LNCaP clone FGC (cell line): ENCODE data around the gene ATP11B.
"Not testable (repeated sequence)": the region's sequence is repeated elsewhere in the genome, so short reads cannot be mapped to it uniquely, and the experiment has no call there.

Source experiments
- DNase-seq: peaks from one replicate; pipeline ENCODE4 v3.0.0-alpha.2; 2011; ENCODE audit warnings: low read depth
- H3K4me3 ChIP-seq: 2 replicates; pipeline ENCODE4 v1.5.1; 2011; ENCODE audit warnings: mild to moderate bottlenecking, low read depth, low read length, control low read depth
- CTCF ChIP-seq: IDR thresholded peaks from 2 replicates; pipeline ENCODE4 v1.5.1; 2012; ENCODE audit warnings: mild to moderate bottlenecking; ENCODE audit not compliant: control insufficient read depth, insufficient read depth; ENCODE audit errors: extremely low read depth

The ATP11B gene

GRCh38 chr3:182862159-182862860 lies 69.0 kb downstream of the ATP11B start:
- H3K4me3 ChIP-seq = no peak overlapping the region
- DNase-seq = no peak
- no peak for TF ChIP-seq CTCF

- H3K4me3 ChIP-seq = no peak overlapping the region
- TF ChIP-seq CTCF = no peak
- no peak for DNase-seq
These were observed 75.8 kb downstream of the ATP11B start for GRCh38 chr3:182869059-182869458.

GRCh38 chr3:182870917-182871316 lies 77.6 kb downstream of the ATP11B start:
- not testable (repeated sequence) for DNase-seq, H3K4me3 ChIP-seq

DNA sequence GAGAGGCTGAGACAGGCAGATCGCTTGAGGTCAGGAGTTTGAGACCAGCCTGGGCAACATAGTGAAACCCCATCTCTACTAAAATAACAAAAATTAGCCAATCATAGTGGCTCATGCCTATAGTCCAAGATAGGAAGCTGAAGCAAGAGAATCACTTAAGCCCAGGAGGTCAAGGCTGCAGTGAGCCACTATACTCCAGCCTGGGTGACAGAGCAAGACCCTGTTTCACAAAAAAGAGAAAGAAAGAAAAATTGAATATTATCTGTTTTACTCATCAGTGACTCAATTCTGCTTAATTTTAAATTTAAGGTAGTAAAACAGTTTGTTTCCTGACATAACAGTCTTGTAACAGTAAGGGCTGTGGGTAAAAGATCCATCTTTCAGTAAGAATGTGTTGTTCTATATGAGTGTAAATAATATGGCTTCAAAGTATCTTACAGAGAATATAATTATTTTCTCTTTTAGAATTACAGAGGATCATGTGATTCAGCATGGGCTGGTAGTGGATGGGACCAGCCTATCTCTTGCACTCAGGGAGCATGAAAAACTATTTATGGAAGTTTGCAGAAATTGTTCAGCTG lies 85.8 kb downstream of the ATP11B start:
- TF ChIP-seq CTCF = no peak
- DNase-seq = no peak

DNA sequence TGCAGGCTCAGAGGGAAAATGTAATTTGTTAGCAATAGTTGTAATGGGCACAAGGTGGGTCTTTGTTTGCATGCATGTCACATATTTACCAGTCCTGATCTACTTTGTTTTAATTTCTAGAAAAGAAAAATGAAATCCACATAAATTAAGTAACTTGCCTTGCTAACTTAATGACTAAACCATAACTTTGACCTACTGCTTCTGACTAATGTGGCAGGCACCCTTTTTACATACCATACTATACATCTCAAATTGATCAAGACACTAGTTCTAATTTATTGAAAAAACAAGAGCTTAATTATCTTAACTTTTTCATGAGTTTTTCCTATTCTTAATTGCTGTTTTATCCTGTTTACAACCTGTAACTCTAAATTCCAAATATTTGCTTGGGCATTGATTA lies 93.2 kb downstream of the ATP11B start:
- TF ChIP-seq CTCF = no peak
- no peak for DNase-seq
- H3K4me3 ChIP-seq = no peak overlapping the region

More for the DNA sequence above, 85.8 kb downstream of the ATP11B start:
- H3K4me3 ChIP-seq = no peak overlapping the region

DNA sequence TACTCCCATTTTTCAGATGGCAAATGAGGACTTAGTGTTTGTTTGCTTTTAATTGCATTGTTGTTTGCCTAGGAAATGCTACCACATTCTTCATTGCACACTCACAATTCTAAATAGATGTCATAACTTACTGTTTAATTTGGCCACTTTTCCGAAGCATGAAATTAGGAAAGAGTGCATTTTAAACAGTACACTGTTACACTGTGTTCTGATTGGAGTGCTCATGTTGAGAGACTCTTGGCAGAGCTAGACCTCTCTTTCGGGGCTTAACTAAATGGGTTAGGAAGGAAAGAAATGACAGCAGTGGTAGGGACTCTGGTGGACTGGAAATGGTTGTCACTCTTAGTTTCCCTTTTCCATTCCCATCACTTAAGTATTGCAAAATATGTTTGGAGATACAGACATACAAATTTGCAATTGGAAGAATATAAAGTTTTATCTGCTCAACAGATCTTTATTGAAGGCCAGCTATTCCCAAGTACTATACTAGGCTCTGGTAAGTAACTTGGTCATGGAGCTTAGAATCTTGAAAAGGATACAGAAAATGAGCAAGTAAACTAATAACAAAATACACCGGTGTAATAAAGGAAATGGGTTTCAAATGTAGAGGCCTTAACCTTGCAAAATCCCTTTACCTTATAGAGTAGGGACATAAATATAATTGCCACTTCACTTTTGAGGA lies 96.8 kb downstream of the ATP11B start:
- DNase-seq = peak; percentile 96
- no peak for TF ChIP-seq CTCF
- no peak overlapping the region for H3K4me3 ChIP-seq

- DNase-seq = no peak
- H3K4me3 ChIP-seq = no peak overlapping the region
- no peak for TF ChIP-seq CTCF
These were observed 98.1 kb downstream of the ATP11B start for GRCh38 chr3:182891364-182891763.
